Nephron (organoid): Measurements from ENCODE around the gene CCNO.

Experiments used
- H3K27ac Mint-ChIP-seq, 3 experiments: 2 replicates each; pipeline ENCODE4 v1.8.0; 2020; ENCODE audit warnings: mixed read lengths in 3 of 3, mild to moderate bottlenecking in 2 of 3, moderate library complexity in 1 of 3
- H3K27me3 Mint-ChIP-seq: 2 replicates; pipeline ENCODE4 v1.8.0; 2021; ENCODE audit warnings: low read depth, mild to moderate bottlenecking, moderate library complexity, mixed read lengths
- H3K36me3 Mint-ChIP-seq: 2 replicates; pipeline ENCODE4 v1.8.0; 2020; ENCODE audit warnings: low read depth, mixed read lengths
- H3K4me1 Mint-ChIP-seq: 2 replicates; pipeline ENCODE4 v1.8.0; 2020; ENCODE audit warnings: mixed read lengths
- H3K4me3 Mint-ChIP-seq, 3 experiments: 2 replicates each; pipeline ENCODE4 v1.8.0; 2020; ENCODE audit warnings: mild to moderate bottlenecking in 3 of 3, mixed read lengths in 3 of 3, moderate library complexity in 2 of 3
- H3K9me3 Mint-ChIP-seq: 2 replicates; pipeline ENCODE4 v1.8.0; 2020; ENCODE audit warnings: mixed read lengths
- TF ChIP-seq, protein P1 (sequence below), 3 experiments: fragments of 200-600 bp; sonication (generic); IDR thresholded peaks; one replicate each; pipeline ENCODE4 v1.5.0; 2021; ENCODE audit warnings: antibody characterized with exemption in 3 of 3; ENCODE audit not compliant: unreplicated experiment in 3 of 3

CCNO gene

DNA sequence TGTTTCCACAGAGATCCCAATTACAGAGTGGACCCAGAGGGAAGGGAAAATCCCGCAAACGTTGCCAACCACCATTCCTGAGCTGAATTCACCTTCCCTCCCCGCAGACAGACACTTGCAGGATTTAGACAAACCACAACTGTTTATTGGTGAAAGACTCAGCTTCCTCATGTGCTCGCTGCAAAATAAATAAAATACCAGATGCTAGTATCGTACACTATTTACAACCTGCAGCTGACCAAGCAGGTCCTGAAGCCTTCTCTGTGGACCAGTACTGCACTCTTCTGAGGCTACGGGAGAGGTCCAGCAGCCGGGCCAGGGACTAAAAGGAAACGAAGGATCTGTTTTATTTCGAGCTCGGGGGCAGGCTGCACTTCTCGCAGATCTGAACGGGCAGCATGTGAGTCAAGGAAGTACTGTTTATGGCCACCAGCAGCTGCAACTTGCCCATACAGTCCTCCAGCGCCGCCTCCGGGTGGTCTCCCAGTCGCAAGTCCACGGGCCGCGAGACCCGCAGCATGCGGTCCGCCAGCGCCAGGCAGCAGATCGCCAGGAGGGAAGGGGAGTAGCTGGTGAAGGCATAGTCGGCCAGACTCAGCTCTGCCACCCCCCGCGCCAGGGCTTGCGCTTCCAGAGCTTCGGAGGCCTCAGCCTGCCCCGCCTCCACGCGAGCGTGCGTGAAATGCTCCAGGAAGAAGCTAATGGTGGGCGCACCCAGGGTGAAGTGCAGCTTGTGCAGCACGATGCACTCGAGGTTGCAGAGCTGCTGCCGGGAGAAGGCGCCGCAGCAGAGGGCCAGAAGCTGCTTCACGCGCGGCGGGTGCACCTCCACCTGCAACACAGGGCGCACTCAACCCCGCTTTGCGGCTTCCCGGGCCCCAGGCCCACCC, 2.1 kb downstream of the CCNO start:
- Mint-ChIP-seq H3K27ac (no peak overlapping the region), H3K4me3 (peak overlapping the region; percentile 95 to 98 (median 96)), H3K9me3 (no peaks in the 10 kb centered on the region), H3K36me3 (no peaks in the 10 kb centered on the region), H3K4me1 (peaks cover 33% of the 10 kb centered on the region), H3K27me3 (peaks cover 90% of the 10 kb centered on the region)
- TF ChIP-seq, protein P1, sequence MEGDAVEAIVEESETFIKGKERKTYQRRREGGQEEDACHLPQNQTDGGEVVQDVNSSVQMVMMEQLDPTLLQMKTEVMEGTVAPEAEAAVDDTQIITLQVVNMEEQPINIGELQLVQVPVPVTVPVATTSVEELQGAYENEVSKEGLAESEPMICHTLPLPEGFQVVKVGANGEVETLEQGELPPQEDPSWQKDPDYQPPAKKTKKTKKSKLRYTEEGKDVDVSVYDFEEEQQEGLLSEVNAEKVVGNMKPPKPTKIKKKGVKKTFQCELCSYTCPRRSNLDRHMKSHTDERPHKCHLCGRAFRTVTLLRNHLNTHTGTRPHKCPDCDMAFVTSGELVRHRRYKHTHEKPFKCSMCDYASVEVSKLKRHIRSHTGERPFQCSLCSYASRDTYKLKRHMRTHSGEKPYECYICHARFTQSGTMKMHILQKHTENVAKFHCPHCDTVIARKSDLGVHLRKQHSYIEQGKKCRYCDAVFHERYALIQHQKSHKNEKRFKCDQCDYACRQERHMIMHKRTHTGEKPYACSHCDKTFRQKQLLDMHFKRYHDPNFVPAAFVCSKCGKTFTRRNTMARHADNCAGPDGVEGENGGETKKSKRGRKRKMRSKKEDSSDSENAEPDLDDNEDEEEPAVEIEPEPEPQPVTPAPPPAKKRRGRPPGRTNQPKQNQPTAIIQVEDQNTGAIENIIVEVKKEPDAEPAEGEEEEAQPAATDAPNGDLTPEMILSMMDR (IDR thresholded peaks at IDR 0.05; ENCODE audit: unreplicated experiment in 3 of 3): peak in 1 of 3 experiments; percentile 8

DNA sequence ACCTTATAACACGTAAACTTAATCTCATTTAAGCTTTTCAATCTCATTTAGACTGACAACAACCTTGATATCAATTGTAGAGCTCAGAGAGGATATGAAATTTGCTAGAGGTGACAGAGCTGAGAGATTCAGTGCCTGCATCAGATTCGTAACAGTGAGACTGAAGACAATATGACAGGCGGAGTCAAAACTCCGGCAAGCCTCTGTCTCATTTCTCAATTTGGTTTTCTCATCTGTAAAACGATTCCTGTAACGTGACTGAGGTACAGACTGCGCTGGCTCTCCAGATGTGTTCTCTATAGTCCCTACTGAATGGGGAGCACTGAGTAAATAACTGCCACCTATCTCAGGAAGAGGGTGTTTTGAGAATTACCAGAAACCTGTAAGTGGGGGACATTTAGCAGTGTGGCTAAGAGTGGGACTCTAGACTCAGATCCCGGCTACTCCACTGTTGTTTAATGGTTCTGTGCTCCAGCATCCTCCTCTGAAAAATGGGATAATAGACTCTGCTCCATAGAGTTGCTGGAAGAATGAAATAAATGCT, 3.2 kb downstream of the CCNO start:
- Mint-ChIP-seq H3K4me1 (peaks cover 33% of the 10 kb centered on the region), H3K36me3 (no peaks in the 10 kb centered on the region), H3K27me3 (peaks cover 90% of the 10 kb centered on the region), H3K27ac (no peak overlapping the region), H3K4me3 (peak overlapping the region in 2 of 3 experiments; percentile 22 to 96), H3K9me3 (no peaks in the 10 kb centered on the region)
- TF ChIP-seq, protein P1 (IDR thresholded peaks at IDR 0.05; ENCODE audit: unreplicated experiment in 3 of 3): no peak

DNA sequence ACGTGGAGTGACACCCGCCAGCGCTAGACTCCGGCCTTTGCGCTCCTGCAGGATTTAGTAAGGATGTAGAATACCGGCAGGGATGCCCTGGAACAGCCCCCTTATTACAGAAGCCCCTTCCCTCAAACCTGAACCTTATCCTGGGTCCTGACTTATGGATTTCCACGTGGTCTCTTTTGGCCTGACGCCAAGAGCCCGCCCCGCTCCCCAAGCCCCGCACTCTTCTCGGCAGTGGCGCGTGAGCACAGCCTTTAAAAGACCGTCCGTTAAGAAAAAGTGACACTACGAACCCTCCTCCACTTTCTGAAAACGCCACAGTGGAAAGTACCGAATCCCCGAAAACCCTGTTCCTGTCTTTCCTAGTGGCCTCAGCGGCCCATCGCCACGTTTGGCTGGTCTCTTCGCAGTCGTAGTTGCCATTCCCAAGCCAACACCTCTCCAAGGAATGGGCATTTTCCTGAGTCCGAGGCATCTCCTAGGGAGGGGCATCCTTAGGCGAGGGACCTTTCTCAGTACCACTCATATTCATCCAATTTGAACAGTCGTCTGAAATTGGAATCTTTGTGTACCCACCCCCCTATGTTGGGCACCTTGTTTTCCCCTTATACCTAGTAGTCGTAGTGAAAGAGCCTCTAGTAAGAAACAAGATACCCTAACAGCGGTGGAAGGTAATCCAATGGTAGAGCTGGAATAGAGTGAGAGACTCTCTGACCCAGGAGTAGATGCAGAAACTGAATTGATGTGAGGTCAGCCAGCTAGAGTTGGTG, 5.6 kb downstream of the CCNO start:
- Mint-ChIP-seq H3K36me3 (no peaks in the 10 kb centered on the region), H3K9me3 (no peaks in the 10 kb centered on the region), H3K4me1 (peaks cover 25% of the 10 kb centered on the region), H3K27ac (no peak overlapping the region), H3K27me3 (peaks cover 95% of the 10 kb centered on the region), H3K4me3 (peak overlapping the region; percentile 80 to 83 (median 83))
- TF ChIP-seq, protein P1 (IDR thresholded peaks at IDR 0.05; ENCODE audit: unreplicated experiment in 3 of 3): no peak

DNA sequence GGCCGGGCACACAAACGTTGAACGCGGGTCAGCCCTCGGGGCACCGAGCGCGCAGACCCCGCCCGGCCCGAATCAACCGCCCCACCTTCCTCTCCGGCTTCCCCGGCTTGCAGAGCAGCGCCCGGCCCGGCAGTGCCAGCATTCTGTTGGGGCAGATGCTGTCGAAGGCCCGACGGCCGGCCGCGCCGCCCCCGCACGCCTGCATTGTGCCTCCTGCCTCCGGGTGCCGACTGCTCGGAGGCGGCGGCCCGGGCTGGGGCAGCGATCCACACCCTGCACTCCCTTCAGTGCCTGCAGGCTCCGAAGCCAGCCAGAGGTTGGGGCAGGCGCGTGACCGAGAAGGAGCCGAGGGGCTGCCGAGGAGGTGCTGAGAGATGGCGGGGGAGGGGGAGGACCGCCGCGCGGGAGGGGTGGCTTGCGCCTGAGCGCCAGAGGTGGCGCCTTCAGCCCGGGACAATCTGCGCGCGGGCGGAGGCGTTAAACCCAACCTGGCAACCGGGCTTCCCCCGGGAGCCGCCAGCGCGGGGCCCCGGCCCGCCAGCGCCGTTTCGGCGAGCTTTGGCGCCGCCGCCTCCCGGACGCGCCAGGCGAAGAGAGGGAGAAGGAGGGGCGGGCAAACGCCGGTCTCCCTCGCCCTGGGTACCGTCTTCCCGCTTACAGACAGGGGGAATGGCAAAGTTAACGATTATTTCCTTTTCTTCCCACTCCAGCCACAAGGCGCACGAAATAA, 6.3 kb downstream of the CCNO start, which contains the start of gene MCIDAS:
TSS of gene MCIDAS (minus strand) at position 382 of the 730 bp plus-strand sequence. CDS start at position 205, 177 bp downstream.
- Mint-ChIP-seq H3K4me1 (peaks cover 25% of the 10 kb centered on the region), H3K27ac (no peak within 1 kb of the TSS), H3K9me3 (no peaks in the 10 kb centered on the region), H3K4me3 (peak within 1 kb of the TSS; percentile 80 to 83 (median 83)), H3K36me3 (no peaks in the 10 kb centered on the region), H3K27me3 (peaks cover 95% of the 10 kb centered on the region)
- TF ChIP-seq, protein P1 (IDR thresholded peaks at IDR 0.05; ENCODE audit: unreplicated experiment in 3 of 3): peak in 2 of 3 experiments; percentile 20 to 37

DNA sequence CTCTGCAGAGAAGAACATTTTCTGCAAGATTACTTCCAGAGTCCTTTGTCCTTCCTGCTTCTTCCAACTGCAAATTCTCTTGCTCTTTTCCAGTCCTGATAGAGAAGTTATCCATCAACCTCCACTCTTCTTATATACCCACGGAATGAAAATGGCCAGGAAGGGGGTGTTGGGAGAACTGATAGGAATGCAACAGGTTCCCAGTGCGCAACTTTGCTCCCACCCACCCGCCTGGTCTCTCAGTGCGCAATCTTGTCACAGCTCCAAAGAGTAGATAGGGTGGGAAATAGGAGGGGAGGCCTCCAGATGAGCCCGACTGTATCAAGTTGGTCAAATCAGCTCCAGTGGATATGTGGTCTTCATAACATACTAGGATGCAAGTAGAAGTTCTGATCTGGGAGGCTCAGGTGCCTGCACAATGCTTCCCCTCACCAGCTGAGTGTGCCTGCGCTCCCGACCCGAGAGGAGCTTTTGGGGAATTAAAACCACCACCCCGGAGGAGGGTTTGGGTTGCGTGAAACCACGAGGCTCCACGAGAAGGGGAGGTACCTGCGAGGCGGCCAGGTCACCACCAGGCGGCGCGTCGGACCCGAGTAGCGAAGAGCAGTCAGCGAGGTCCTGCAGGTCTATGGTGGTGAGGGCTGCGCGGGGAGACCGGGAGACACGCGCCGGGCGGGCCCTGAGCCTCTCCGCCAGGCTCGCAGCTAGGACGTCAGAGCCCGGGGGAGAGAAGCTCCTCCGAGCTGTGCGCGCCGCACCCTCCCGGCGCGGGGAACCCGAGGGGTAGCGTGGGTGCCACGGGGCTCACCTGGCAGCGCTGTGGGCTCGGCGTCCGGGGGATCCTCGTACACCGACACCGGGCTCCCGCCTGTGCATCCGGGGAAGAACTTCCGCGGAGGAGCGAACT, 7.1 kb downstream of the CCNO start:
- Mint-ChIP-seq H3K36me3 (no peaks in the 10 kb centered on the region), H3K27ac (no peak overlapping the region), H3K4me3 (peak overlapping the region; percentile 71 to 74 (median 72)), H3K9me3 (no peaks in the 10 kb centered on the region), H3K4me1 (peaks cover 21% of the 10 kb centered on the region), H3K27me3 (peaks cover 95% of the 10 kb centered on the region)
- TF ChIP-seq, protein P1 (IDR thresholded peaks at IDR 0.05; ENCODE audit: unreplicated experiment in 3 of 3): peak; percentile 68 to 73 (median 73)
